ENCODE data around the gene HEPH. TPM values are rescaled to one million over a fixed set of nuclear protein-coding genes. Genes with fewer than 3 reads are reported as not detected.
"Not testable (repeated sequence)": the region's sequence is repeated elsewhere in the genome, so short reads cannot be mapped to it uniquely, and the experiment has no call there.

The HEPH gene
- total and polyA plus RNA-seq, 2 of the 8 experiments (the other 6 are each of a cell fraction or from before 2014, with no cell fraction given), result 20.2 to 41.4 TPM

GRCh38 chrX:66233904-66234303, 69.9 kb downstream of the HEPH start:
- H3K23ac ChIP-seq (ENCODE audit: insufficient read length); H2BK20ac ChIP-seq (ENCODE audit: low read length); POLR2A ChIA-PET (ENCODE audit: partially characterized antibody); H3K79me2 ChIP-seq (ENCODE audit: control insufficient read depth in 1 of 2, insufficient read depth in 2 of 2, low read length in 2 of 2); H4K8ac ChIP-seq (ENCODE audit: extremely low read depth, insufficient read depth, low read length); H2BK5ac ChIP-seq (ENCODE audit: low read depth, low read length); H3K4me1 ChIP-seq (replicated peaks in 1 of 4; ENCODE audit: control insufficient read depth in 3 of 4, insufficient read depth in 4 of 4, low read length in 3 of 4); H3K9me3 ChIP-seq (ENCODE audit: insufficient read depth in 2 of 2, low read depth in 1 of 2, low read length in 1 of 2); H3K23me2 ChIP-seq (ENCODE audit: low read depth, low read length); H3K9ac ChIP-seq (replicated peaks in 1 of 4; ENCODE audit: extremely low read depth in 1 of 4, low read depth in 3 of 4, low read length in 3 of 4); H3K27me3 ChIP-seq (replicated peaks in 1 of 4; ENCODE audit: control insufficient read depth in 3 of 4, extremely low read depth in 1 of 4, insufficient read depth in 3 of 4, low read length in 3 of 4); CTCF ChIA-PET (ENCODE audit: partially characterized antibody); H3K14ac ChIP-seq (ENCODE audit: insufficient read length); H4K20me1 ChIP-seq (replicated peaks in 1 of 2; ENCODE audit: control insufficient read depth in 1 of 2, insufficient read depth in 2 of 2, low read length in 2 of 2); H3K4me3 ChIP-seq (ENCODE audit: extremely low read depth in 1 of 4, insufficient read depth in 2 of 4, low read depth in 3 of 4, low read length in 4 of 4); H3K27ac ChIP-seq (ENCODE audit: low read depth, low read length); H3K56ac ChIP-seq (replicated peaks; ENCODE audit: insufficient read length, low read depth, low read length); H3K18ac ChIP-seq (ENCODE audit: extremely low read depth, low read length); H3K4ac ChIP-seq (replicated peaks; ENCODE audit: insufficient read length, low read depth, low read length); H4K91ac ChIP-seq (replicated peaks; ENCODE audit: insufficient read length, low read length); H3K36me3 ChIP-seq (ENCODE audit: control insufficient read depth in 2 of 4, insufficient read depth in 4 of 4, low read length in 3 of 4); H4K5ac ChIP-seq (ENCODE audit: insufficient read length, low read depth, low read length); H2BK12ac ChIP-seq (ENCODE audit: low read depth, low read length); DNase-seq (ENCODE audit: low read depth in 1 of 2, low spot score in 2 of 2); H2AK5ac ChIP-seq (ENCODE audit: low read depth, low read length); H2AFZ ChIP-seq (ENCODE audit: low read length); H3K4me2 ChIP-seq (ENCODE audit: insufficient read depth in 1 of 2, low read depth in 2 of 2, low read length in 2 of 2); H2BK15ac ChIP-seq (ENCODE audit: low read length); FAIRE-seq; H3K79me1 ChIP-seq (ENCODE audit: low read depth, low read length); H2BK120ac ChIP-seq (replicated peaks; ENCODE audit: low read depth, low read length): not testable (repeated sequence)
- WGBS, 2 experiments (ENCODE audit: extremely low coverage in 1 of 2, insufficient coverage in 1 of 2, insufficient read length in 1 of 2, insufficient replicate concordance in 2 of 2, low coverage in 1 of 2, low lambda C conversion rate in 2 of 2, missing lambda C conversion rate in 1 of 2), result 100% methylated on average over 1 of the region's 1 CpG; no CpG with 5 or more reads in 1 of the 2 experiments
